Activated naive CD4-positive, alpha-beta T cell treated with Interleukin-2 at 50 U/mL for 16 hours (primary cell): ENCODE data around the gene MMRN2.
"Not testable (repeated sequence)": the region's sequence is repeated elsewhere in the genome, so short reads cannot be mapped to it uniquely, and the experiment has no call there.

Experiments
- DNase-seq: peaks from one replicate; pipeline ENCODE4 v3.0.0-alpha.2; 2020

Gene MMRN2

DNA sequence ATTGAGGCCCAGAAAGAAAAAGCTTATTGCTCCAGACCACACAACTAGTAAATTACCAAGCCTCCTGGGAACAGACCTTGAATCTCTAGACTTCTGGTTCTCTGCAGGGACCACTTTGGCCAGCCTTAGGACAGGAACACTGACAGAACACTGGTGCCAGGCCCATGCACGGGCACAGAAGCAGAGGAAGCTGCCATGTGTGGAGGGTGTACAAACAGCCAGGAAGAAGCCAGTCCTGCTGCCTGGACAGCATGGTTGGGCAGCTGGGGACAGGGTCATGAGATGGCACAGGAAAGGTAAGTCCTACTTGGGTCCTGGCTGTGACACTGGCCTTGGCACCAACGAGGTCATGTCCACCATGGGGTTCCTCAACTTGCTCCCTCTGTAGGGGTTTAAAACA is 19.2 kb downstream of the MMRN2 start:
- DNase-seq: no peak

DNA sequence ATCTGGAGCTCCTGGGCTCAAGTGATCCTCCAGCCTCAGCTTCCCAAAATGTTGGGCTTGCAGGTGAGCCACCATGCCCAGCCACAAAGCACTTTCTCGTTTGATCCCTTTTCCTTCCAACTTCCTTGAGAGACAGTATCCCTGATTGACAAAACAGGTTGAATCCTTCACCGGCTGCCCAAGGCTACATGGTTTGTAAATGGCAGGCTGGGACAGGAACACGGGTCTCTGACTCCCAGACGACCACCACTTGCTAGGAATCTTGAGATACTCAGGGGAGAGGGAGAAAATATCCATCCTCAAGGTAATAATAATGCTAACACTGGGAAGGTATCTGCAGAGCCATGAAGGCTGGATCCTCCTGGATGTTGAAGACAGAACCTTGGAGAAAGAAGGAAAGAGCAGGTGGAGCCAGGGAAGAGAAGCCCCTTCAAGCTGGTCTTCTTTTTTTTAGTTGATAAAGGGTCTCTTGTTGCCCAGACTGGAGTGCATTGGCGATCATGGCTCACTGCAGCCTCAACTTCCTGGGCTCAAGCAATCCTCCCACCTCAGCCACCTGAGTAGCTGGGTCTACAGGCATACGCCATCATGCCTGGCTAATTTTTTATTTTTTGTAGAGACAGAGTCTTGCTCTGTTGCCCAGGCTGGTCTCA is 19.8 kb downstream of the MMRN2 start:
- DNase-seq: no peak

DNA sequence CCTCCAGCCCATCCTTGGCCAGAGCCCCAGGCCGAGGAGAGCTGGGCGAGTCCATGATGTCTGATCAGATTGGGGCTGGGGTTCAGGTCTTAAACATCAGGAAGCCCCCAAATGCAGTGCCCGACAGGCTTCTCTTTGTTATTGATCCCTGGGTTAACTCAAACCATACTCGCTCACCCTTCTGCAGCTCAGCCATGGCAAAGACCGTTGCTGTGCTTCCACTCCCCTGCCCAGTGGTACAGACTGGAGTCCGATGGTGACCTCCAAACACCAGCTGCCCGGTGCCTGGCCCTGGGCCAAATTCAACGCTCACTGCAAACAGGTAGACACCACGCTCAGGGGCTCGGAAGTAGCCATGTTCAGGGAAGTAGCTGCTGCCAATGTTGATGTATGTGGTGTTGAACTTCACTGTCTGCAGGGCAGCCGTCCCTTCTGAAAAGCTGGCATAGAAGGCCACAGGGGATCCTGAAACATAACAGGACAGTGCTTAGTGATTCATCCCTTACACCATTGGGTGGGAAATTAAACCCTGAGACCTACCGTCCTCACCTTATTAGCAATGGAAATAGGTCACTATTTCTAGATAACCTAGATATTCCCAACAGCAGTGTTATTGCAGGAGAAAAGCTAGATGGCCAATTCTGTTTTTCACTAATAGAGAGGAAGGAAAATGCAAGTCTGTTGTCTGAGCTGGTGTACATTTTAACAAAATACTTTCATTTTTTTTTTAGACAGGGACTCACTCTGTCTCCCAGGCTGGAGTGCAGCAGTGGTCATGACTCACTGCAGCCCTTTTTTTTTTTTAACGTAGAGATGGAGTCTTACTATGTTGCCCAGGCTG is 20.5 kb downstream of the MMRN2 start:
- DNase-seq: no peak

DNA sequence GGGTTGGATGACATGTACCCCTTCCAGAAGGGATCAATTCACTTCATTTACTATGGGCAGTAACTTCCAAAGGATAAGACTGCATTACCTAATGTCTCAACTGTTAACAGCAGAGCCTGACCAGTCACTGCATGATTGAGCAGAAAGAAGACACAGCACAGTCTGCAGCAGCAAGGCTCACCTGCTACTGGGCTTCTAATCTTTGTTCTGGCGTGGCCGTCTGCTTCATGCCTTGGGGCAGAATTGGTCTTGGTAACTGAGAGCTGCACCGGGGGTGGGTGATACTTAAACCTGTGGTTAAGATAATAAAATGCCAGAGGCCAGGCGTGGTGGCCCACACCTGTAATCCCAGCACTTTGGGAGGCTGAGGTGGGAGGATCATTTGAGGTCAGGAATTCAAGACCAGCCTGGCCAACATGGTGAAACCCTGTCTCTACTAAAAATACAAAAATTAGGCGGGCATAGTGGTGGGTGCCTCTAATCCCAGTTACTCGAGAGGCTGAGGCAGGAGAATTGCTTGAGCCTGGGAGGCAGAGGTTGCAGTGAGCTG is 23.2 kb downstream of the MMRN2 start:
- DNase-seq: not testable (repeated sequence)

DNA sequence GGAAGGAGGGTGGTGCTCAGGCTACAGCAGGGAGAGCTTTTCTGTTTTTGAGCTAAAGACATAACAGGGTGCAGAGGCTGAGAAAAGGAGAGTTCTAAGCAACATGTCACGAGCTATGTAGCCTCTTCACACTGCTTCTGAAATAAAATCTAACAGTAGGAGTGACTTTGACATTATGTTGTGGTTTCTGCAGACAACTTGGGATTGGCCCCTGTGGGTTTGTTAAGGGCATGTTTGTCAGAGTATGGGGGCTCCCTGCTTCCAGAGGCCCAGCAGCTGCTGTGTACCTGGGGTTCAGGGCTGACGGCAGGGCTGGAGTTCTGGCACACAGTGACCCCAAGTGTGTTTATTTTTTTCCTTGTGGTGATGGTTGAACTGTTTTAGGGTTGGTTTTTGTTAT is 24.7 kb downstream of the MMRN2 start:
- no peak for DNase-seq

DNA sequence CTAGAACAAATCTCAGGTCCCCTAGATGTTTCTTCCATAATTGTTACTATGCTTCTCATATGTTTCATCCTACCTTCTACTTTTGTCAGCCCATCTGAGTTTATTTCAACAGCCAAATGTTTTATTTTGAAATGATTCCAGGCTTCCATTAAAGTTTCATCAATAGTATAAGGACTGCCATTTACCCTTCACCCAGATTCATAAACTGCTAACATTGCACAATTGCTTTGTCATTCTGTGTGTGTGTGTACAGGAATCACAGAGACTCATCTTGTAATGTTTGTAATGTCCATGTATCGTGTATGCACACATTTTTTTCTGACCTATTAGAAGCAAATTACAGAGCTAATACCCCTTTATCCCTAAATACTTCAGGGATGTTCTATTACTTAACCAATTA is 25.5 kb downstream of the MMRN2 start:
- DNase-seq: no peak

DNA sequence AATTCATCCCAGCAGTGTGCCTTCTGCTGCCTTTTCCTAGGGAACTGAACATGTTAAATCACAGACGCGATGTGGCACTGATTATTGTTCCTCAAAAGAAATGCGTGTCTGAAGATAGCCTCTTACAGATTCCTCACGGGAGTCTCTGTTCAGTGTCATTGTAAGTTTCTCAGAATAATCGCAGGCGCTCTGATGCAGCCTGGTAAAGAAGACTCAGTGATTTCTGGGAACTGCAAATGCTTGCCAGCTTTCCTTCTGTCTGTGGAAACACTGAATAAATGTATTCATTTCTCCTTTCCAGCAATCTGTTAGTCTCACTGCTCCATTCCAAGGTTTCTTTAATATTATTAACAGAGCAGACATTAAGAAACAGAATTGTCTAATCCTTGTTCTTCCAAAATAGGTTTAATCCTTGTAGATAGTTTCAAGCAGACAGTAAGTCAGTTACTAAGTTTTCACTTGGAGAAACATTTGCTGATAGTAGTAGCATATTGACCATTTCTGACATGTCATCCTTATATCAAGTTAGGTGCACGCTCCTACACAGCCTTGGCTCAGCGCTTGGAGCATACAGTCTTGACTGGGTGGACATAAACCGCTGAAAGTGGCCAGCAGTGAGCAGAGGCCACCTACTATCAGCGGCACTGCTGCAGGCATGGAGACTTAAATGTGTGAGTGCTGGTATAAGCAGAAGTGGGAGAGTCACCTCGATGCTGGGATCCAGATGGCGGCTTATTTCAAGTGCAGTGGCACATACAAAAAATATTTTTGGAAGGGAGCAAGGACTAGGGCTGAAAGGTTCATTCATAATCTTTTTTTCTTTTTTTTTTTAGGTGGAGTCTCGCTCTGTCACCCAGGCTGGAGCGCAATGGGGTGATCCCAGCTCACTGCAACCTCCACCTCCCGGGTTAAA is 27.7 kb downstream of the MMRN2 start:
- no peak for DNase-seq

DNA sequence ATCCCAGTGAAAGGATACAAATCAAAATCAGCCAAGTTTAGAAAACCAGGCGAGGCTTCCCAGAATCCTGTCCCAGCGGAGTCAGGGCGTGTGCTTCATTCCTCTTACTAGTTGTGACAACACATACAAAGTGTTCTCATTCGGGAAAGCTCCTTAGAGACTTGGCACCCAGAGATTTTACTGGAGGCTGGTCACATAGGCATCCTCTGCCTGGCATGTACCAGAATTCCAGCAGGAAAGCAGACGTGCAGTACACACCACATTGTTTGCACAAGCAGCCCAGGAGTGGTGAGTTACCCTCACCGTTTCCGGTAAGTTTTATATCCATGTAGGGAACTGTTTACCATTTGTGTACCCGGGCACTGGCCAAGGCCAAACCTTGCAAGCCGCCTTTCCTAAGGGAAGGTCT is 34.9 kb downstream of the MMRN2 start:
- DNase-seq: no peak

DNA sequence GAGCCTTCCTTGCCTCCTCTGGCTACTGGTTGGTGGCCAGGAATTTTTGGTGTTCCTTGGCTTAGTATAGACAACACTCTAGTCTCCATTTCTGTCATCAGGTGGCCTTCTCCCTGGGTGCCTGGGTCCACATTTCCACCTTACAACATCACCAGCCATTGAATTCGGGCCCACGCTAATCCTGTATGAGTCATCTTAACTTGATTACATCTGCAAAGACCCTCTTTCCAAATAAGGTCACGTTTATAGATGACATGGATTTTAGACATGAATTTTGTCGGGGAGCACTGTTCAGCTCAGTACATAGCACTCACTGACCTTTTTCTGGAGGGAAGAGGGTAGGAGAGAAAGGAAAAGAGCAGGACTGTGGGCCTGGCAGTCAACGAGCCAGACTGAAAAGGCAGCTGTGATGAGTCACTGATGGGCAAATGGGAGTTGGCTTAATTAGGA is 39.4 kb downstream of the MMRN2 start:
- no peak for DNase-seq

DNA sequence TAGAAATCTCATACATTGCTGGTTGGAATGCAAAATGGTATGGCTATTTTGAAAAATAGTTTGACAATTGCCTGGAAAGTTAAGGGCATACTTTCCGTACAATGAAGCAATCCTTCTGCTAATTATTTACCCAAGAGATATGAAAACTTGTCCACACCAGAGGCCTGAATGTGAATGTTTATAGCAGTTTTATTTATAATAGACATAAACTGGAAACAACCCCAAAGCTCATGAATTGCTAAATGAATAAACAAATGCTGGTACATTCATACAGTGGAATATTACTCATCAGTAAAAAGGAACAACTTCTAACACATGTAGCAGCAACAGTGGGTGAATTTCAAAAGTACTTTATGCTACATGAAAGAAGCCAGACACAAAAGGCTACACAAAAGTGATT is 42.7 kb downstream of the MMRN2 start:
- DNase-seq: no peak

DNA sequence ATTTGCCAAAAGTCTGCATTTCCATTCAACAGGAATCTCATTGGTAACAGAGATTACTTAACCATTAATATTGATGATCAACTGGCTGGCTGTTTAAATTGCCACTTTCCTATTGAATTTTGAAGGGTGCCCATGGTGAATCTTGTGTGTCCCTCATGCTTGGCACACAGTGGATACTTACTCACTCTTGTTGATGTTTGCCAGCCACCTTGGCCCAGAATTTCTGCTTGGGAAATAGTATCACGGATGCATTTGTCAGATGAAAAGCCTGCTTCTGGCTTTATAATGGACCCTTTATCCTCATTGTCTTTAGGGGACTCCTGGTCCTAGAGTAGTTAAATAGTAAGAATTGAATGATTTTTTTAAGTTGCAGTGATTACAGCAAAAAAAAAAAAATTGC is 52.0 kb downstream of the MMRN2 start:
- DNase-seq: no peak

DNA sequence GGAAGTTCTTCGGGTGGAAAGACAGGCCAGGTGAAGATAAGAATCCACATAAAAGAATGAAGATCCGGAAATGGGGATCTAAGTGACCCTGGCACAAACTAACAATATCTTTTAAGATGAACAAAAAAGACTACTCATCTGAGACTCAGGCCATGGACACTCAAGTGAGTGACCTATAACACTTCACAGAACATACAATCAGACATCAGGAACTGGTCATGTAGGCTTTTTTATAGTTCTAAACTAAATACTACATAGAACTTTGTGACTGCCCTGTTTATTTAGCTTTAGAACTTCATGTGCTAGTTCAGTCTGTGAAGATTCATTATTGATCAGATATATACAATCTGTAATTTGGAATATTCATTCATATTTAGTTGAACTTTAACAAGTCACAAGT is 52.8 kb downstream of the MMRN2 start:
- no peak for DNase-seq

DNA sequence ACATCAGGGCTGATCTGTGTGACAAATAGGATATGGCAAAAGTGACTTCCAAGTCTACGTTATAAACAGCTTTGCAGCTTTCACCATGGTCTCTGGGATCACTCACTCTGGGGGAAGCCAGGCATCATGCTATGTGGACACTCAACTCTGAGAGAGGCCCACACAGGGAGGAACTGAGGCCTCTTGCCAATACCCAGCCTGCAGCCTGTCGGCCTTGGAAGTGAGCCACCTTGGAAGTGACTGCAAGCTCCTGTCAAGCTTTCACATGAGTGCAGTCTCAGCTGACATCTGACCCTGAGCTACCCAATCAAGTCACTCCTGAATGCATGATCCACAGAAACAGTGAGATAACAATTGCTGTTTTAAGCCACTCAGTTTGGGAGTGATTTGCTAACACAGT is 56.5 kb downstream of the MMRN2 start:
- DNase-seq: no peak

DNA sequence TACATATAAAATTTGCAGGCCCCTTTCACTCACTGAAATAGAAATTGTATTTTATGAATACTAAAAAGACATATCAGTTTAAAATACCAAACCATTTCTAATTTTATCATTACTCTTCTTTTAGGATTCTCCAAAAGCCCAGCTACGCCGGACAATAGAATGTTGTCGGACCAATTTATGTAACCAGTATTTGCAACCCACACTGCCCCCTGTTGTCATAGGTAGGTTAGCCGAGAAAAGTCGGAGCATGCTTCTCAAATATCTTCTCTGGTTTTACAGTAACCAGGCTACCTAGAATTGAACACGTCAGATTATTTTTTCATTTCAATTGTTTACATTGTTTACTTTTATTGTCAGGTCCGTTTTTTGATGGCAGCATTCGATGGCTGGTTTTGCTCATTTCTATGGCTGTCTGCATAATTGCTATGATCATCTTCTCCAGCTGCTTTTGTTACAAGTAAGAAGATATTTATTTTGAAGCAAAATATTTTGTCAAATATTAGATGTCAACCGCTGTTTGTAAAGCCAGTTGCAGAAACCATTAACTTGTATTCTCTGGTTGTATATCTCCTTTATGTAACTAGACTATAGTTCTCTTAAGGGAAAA is 57.6 kb downstream of the MMRN2 start:
- DNase-seq: peak; percentile 25

DNA sequence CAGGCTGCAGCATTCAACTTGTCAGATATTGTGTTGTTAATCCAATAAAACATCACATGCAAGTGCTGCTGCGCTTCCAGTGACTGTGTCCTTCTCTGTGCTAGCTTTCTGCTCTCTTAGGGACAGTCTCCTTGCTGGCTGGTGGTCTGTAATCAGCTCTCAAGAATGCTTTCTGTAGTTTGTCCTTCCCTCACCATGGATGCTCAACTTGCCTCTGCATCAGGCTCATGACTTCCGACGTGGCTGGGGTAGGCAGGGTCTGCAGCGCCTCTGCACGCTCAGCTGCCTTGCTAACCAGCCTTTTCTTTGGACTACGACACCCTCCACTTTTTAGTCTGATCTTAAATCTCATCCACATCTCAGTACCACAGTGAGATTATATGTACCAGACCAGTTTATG is 58.3 kb downstream of the MMRN2 start:
- no peak for DNase-seq

DNA sequence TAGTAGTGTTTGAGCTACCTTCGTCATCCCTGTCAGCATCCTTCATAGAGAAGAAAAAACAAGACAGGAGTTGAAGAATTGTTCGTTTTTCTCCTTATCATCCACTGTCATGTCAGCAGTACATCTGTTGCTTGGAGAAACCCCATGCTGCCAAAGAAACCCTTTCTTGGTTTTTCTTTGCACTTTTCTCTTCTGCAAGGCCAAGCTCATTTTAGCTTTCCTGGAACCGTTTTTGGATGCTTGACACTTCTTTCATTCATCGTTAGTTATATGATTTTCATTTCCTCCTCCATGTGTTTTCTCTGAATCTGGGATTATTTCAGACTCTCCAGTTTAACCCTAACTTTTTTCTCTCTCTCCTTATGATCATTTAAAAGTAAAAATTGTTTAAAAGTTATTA is 58.9 kb downstream of the MMRN2 start:
- no peak for DNase-seq

DNA sequence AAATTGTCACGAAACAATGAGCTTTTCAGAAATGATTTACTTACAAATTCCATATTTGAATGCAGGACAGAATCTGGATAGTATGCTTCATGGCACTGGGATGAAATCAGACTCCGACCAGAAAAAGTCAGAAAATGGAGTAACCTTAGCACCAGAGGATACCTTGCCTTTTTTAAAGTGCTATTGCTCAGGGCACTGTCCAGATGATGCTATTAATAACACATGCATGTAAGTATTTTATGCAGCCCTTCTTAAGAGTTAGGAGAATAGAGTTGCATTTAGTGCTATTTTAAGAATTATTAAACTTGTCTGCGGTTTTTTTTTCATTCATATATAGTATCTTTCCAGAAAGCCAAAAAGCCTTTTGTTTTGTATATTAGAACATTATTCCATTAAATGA is 67.4 kb downstream of the MMRN2 start:
- DNase-seq: no peak

DNA sequence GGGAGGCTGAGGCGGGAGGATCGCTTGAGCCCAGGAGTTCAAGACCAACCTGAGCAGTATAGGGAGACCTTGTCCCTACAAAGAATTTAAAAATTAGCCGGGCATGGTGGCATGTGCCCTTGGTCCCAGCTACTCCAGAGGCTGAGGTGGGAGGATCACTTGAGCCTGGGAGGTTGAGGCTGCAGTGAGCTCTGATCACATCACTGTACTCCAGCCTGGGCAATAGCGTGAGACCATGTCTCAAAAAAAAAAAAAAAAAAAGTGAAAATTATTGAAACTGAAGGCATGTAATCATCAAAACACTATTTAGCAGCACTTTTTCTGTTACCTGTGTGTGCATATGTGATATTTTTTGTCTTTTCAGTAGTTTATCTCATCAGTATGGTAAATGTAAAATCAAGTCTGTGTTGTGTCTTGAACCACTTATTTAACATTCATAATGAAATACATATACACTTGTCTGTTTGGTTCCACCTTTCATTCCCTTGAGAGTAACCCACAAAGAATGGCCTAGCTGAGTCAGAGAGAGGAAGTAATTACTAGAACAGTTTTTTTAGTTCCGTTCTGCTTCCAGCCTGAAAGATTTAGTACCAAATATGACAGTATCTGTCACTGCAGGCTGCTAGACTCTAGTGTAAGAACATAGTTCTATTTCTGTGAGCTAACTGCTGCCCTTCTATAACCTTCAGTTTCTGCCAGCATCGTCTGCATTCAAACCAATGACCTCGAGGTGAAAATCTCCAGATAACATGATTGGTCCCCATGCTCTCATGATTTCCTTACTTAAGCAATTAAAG is 68.6 kb downstream of the MMRN2 start:
- no peak for DNase-seq
